PFSK-1 (cell line): ENCODE measurements around the gene ADCY2.

Experiments
- FOXP2 ChIP-seq: optimal IDR thresholded peaks from 2 replicates; pipeline ENCODE3; 2011; ENCODE audit warnings: borderline replicate concordance, control low read depth, inconsistent platforms; ENCODE audit not compliant: insufficient read depth; ENCODE audit errors: extremely low read length, extremely low read depth
- POLR2AphosphoS5 ChIP-seq: IDR thresholded peaks from 2 replicates; pipeline ENCODE4 v1.6.1; 2012; ENCODE audit warnings: low read depth, mild to moderate bottlenecking, control low read depth, low read length, moderate library complexity
- REST ChIP-seq, 2 experiments: IDR thresholded peaks; 2 replicates each; pipeline versions ENCODE4 v1.6.1 to v1.8.0; 2011 to 2012; ENCODE audit warnings: low read depth in 2 of 2, low read length in 2 of 2, control low read depth in 1 of 2, inconsistent platforms in 1 of 2, mild to moderate bottlenecking in 1 of 2, moderate library complexity in 1 of 2; ENCODE audit not compliant: insufficient read depth in 1 of 2
- SIN3A ChIP-seq: IDR thresholded peaks from 2 replicates; pipeline ENCODE4 v1.6.1; 2012; ENCODE audit warnings: mild to moderate bottlenecking, low read length, moderate library complexity, borderline replicate concordance; ENCODE audit not compliant: insufficient read depth
- TAF1 ChIP-seq: IDR thresholded peaks from 2 replicates; pipeline ENCODE4 v1.6.1; 2012; ENCODE audit warnings: low read length, control low read depth, borderline replicate concordance; ENCODE audit not compliant: insufficient read depth

The ADCY2 gene

GRCh38 chr5:7576023-7576715 is 180.2 kb downstream of the ADCY2 start:
- TF ChIP-seq SIN3A, result no peak
- no peak for TF ChIP-seq FOXP2
- no peak for TF ChIP-seq POLR2AphosphoS5
- TF ChIP-seq REST (IDR thresholded peaks at IDR 0.05; ENCODE audit: insufficient read depth in 1 of 2, low read depth in 2 of 2, low read length in 2 of 2), result no peak
- no peak for TF ChIP-seq TAF1

- no peak for TF ChIP-seq POLR2AphosphoS5
These were observed 181.4 kb downstream of the ADCY2 start for GRCh38 chr5:7577381-7577780.

DNA sequence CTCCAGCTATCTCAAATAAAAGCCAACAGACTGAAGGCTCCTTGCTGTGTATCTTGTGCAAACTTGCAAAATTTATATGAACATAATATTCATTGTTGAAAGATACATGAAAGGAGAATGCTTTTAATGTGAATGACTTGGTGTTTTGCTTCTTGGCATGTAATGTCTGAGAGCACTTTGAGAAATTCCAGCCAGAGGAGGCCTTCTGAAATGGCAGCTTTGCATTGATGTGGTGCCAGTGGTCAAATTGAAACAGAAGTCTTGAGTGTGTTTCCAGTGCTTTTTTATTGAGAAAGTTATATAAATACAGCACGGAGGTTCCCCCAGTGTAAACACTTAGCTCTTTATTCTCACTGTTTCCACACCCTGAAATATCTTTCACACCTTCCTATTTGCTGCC is 182.1 kb downstream of the ADCY2 start:
- TF ChIP-seq TAF1 (no peak), FOXP2 (no peak)

GRCh38 chr5:7584749-7585148 is 188.8 kb downstream of the ADCY2 start:
- TF ChIP-seq FOXP2 (no peak), SIN3A (no peak), REST (IDR thresholded peaks at IDR 0.05; ENCODE audit: insufficient read depth in 1 of 2, low read depth in 2 of 2, low read length in 2 of 2) (no peak), TAF1 (no peak), POLR2AphosphoS5 (no peak)

GRCh38 chr5:7585807-7586206 is 189.9 kb downstream of the ADCY2 start:
- no peak for TF ChIP-seq SIN3A
- no peak for TF ChIP-seq TAF1
- no peak for TF ChIP-seq FOXP2
- no peak for TF ChIP-seq REST (IDR thresholded peaks at IDR 0.05; ENCODE audit: insufficient read depth in 1 of 2, low read depth in 2 of 2, low read length in 2 of 2)
- no peak for TF ChIP-seq POLR2AphosphoS5

GRCh38 chr5:7586480-7586879 is 190.5 kb downstream of the ADCY2 start:
- TF ChIP-seq TAF1 (no peak), SIN3A (no peak), REST (IDR thresholded peaks at IDR 0.05; ENCODE audit: insufficient read depth in 1 of 2, low read depth in 2 of 2, low read length in 2 of 2) (no peak), POLR2AphosphoS5 (no peak), FOXP2 (no peak)
